Thoracic aorta (tissue), 2 donors: ENCODE measurements around the gene NFASC. TPM values are rescaled to one million over a fixed set of nuclear protein-coding genes. Genes with fewer than 3 reads are reported as not detected.

Experiments used
- ATAC-seq: fragments of 150-250 bp; one replicate; pipeline ENCODE4 v1.8.0; 2017; ENCODE audit warnings: low read depth; ENCODE audit not compliant: insufficient number of reproducible peaks, low FRiP score
- DNase-seq: peaks from one replicate; pipeline ENCODE4 v3.0.0-alpha.2; 2020; ENCODE audit warnings: low spot score
- H3K27ac ChIP-seq, 2 donors: fragments of 200-600 bp; sonication (generic); 1 replicate in 1 of 2; 2 replicates in 1 of 2; pipeline ENCODE4 v1.5.1; 2016; ENCODE audit warnings: mild to moderate bottlenecking in 2 of 2, moderate library complexity in 2 of 2
- H3K27me3 ChIP-seq: fragments of 200-600 bp; sonication (generic); replicated peaks from 2 replicates; pipeline ENCODE4 v1.6.0; 2016; ENCODE audit warnings: mild to moderate bottlenecking; ENCODE audit not compliant: insufficient read depth
- H3K36me3 ChIP-seq: fragments of 200-600 bp; sonication (generic); one replicate; pipeline ENCODE4 v1.5.1; 2016
- H3K4me1 ChIP-seq, 2 donors: fragments of 200-600 bp; sonication (generic); 1 replicate in 1 of 2; 2 replicates in 1 of 2; pipeline versions ENCODE4 v1.5.1 to v1.6.0; 2016; ENCODE audit warnings: low read depth in 2 of 2, mild to moderate bottlenecking in 1 of 2; ENCODE audit not compliant: control insufficient read depth in 1 of 2
- H3K4me3 ChIP-seq: fragments of 200-600 bp; sonication (generic); 2 replicates; pipeline ENCODE4 v1.5.1; 2016; ENCODE audit warnings: mild to moderate bottlenecking
- H3K9me3 ChIP-seq: fragments of 200-600 bp; sonication (generic); 2 replicates; pipeline ENCODE4 v1.5.1; 2016
- CTCF ChIP-seq: fragments of 200-600 bp; sonication (generic); IDR thresholded peaks from one replicate; pipeline ENCODE4 v1.5.1; 2019; ENCODE audit warnings: antibody characterized with exemption
- total RNA-seq, 2 donors: library from RNA; depleted of rRNA; stranded (reverse); fragments of >200 nt; gene quantifications; one replicate each; pipeline versions ENCODE4 v1.1.0 to v1.2.3, GENCODE V29; 2016

The NFASC gene
- total RNA-seq, 2 donors from 2014 or later = 26.2 to 29.5 TPM

- ATAC-seq = no peak
- no peak overlapping the region for H3K27ac ChIP-seq
- H3K9me3 ChIP-seq = no peaks in the 10 kb centered on the region
- no peak for DNase-seq
- no peaks in the 10 kb centered on the region for H3K27me3 ChIP-seq
- H3K4me3 ChIP-seq = no peak overlapping the region
- peaks cover 0 to 9% of the 10 kb centered on the region in 2 donors for H3K4me1 ChIP-seq
- H3K36me3 ChIP-seq = no peaks in the 10 kb centered on the region
- no peak for TF ChIP-seq CTCF
These were observed 88.7 kb downstream of the NFASC start for GRCh38 chr1:204959374-204959773.

GRCh38 chr1:204959836-204960235, 89.2 kb downstream of the NFASC start:
- no peak overlapping the region for H3K4me3 ChIP-seq
- DNase-seq (no peak), ATAC-seq (no peak)
- no peaks in the 10 kb centered on the region for H3K36me3 ChIP-seq
- TF ChIP-seq CTCF = no peak
- peaks cover 0 to 9% of the 10 kb centered on the region in 2 donors for H3K4me1 ChIP-seq
- H3K9me3 ChIP-seq = no peaks in the 10 kb centered on the region
- H3K27ac ChIP-seq = no peak overlapping the region
- no peaks in the 10 kb centered on the region for H3K27me3 ChIP-seq

GRCh38 chr1:204960306-204961125, 89.9 kb downstream of the NFASC start:
- DNase-seq (no peak), ATAC-seq (no peak)
- peaks cover 0 to 9% of the 10 kb centered on the region in 2 donors for H3K4me1 ChIP-seq
- TF ChIP-seq CTCF = no peak
- H3K9me3 ChIP-seq = no peaks in the 10 kb centered on the region
- H3K27me3 ChIP-seq = no peaks in the 10 kb centered on the region
- no peaks in the 10 kb centered on the region for H3K36me3 ChIP-seq
- H3K4me3 ChIP-seq = no peak overlapping the region
- H3K27ac ChIP-seq = no peak overlapping the region

- Histone ChIP-seq H3K27me3 (no peaks in the 10 kb centered on the region), H3K4me3 (no peak overlapping the region), H3K27ac (no peak overlapping the region), H3K9me3 (no peaks in the 10 kb centered on the region), H3K4me1 (peaks cover 0 to 9% of the 10 kb centered on the region in 2 donors), H3K36me3 (no peaks in the 10 kb centered on the region)
- no peak for DNase-seq
- ATAC-seq = no peak
- no peak for TF ChIP-seq CTCF
These were observed 91.2 kb downstream of the NFASC start for GRCh38 chr1:204961765-204962419.

GRCh38 chr1:204962742-204963632, 92.3 kb downstream of the NFASC start:
- no peak for DNase-seq
- no peak for TF ChIP-seq CTCF
- no peak overlapping the region for H3K4me3 ChIP-seq
- no peak for ATAC-seq
- no peaks in the 10 kb centered on the region for H3K9me3 ChIP-seq
- no peaks in the 10 kb centered on the region for H3K27me3 ChIP-seq
- no peak overlapping the region for H3K27ac ChIP-seq
- H3K36me3 ChIP-seq = no peaks in the 10 kb centered on the region
- H3K4me1 ChIP-seq = peaks cover 0 to 9% of the 10 kb centered on the region in 2 donors
